H1 (cell line): ENCODE results near the gene KCNK2.

ENCODE experiments used
- CEBPB ChIP-seq: IDR thresholded peaks from 2 replicates; pipeline ENCODE4 v1.6.1; 2012; ENCODE audit warnings: low read depth, low read length
- CREB1 ChIP-seq: IDR thresholded peaks from 2 replicates; pipeline ENCODE4 v1.6.1; 2012; ENCODE audit warnings: inconsistent platforms
- POLR2A ChIP-seq, 2 experiments: IDR thresholded peaks; 1 replicate in 1 of 2; 2 replicates in 1 of 2; pipeline ENCODE4 v1.6.1; 2011; ENCODE audit warnings: low read depth in 2 of 2, low read length in 2 of 2, mild to moderate bottlenecking in 2 of 2; ENCODE audit errors: control extremely low read depth in 1 of 2
- TAF1 ChIP-seq: IDR thresholded peaks from 2 replicates; pipeline ENCODE4 v1.6.1; 2011; ENCODE audit warnings: mild to moderate bottlenecking, low read depth, low read length
- TCF12 ChIP-seq: IDR thresholded peaks from 2 replicates; pipeline ENCODE4 v1.6.1; 2011; ENCODE audit warnings: low read depth, mild to moderate bottlenecking, low read length
- ZNF274 ChIP-seq: IDR thresholded peaks from 2 replicates; pipeline ENCODE4 v1.7.0; 2012; ENCODE audit warnings: low read length, borderline replicate concordance; ENCODE audit errors: extremely low read depth
- TF ChIP-seq, protein P1 (sequence below), 3 experiments: IDR thresholded peaks; 1 replicate in 2 of 3; 2 replicates in 1 of 3; pipeline versions ENCODE4 v1.5.1 to v1.6.1; 2011; ENCODE audit warnings: low read length in 3 of 3, mild to moderate bottlenecking in 3 of 3, inconsistent platforms in 2 of 3, low read depth in 1 of 3, moderate library complexity in 1 of 3; ENCODE audit not compliant: insufficient read depth in 1 of 3; ENCODE audit errors: control extremely low read depth in 1 of 3

DNA sequence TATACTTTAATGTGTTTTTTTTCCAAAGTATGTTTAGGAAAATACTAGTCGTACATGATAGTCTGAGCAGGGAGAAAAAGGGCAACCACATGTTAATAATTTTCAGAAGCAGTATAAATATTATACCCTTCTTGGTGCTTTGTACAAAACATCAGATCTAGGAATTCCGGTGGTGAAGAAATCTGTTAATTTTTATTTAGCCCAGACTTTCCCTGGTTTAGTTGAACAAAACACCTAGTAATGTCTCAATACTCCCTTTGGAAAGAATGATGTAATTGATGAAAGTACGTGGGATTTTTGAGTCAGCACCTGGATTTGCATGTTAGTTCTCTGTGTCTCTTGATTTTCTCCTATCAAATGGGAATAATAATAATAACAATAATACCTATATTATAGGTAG lies 38.4 kb upstream of the KCNK2 start:
- no peak for TF ChIP-seq CEBPB
- TF ChIP-seq, protein P1, sequence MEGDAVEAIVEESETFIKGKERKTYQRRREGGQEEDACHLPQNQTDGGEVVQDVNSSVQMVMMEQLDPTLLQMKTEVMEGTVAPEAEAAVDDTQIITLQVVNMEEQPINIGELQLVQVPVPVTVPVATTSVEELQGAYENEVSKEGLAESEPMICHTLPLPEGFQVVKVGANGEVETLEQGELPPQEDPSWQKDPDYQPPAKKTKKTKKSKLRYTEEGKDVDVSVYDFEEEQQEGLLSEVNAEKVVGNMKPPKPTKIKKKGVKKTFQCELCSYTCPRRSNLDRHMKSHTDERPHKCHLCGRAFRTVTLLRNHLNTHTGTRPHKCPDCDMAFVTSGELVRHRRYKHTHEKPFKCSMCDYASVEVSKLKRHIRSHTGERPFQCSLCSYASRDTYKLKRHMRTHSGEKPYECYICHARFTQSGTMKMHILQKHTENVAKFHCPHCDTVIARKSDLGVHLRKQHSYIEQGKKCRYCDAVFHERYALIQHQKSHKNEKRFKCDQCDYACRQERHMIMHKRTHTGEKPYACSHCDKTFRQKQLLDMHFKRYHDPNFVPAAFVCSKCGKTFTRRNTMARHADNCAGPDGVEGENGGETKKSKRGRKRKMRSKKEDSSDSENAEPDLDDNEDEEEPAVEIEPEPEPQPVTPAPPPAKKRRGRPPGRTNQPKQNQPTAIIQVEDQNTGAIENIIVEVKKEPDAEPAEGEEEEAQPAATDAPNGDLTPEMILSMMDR (IDR thresholded peaks at IDR 0.05; ENCODE audit: control extremely low read depth in 1 of 3, insufficient read depth in 1 of 3, low read depth in 1 of 3, low read length in 3 of 3): no peak
- no peak for TF ChIP-seq POLR2A (IDR thresholded peaks at IDR 0.05; ENCODE audit: control extremely low read depth in 1 of 2, low read depth in 2 of 2, low read length in 2 of 2)
- TF ChIP-seq TAF1: no peak
- no peak for TF ChIP-seq CREB1
- no peak for TF ChIP-seq ZNF274
- TF ChIP-seq TCF12: no peak
